NCI-H2196 treated with DMSO at 0.1 percent for 48 hours (cell line): ENCODE results near the gene FBN1.

Source experiments
- DNase-seq: peaks from one replicate; lab custom pipeline; 2025; ENCODE audit not compliant: unreplicated experiment; lab: John Stamatoyannopoulos, UW

The FBN1 gene

GRCh38 chr15:48623456-48623855 lies 22.1 kb downstream of the FBN1 start:
- DNase-seq = no peak

- DNase-seq = no peak
These were observed 23.3 kb downstream of the FBN1 start for GRCh38 chr15:48622237-48622636.

GRCh38 chr15:48619446-48619845 lies 26.1 kb downstream of the FBN1 start:
- DNase-seq = no peak

GRCh38 chr15:48617619-48618018 lies 27.9 kb downstream of the FBN1 start:
- DNase-seq = no peak

GRCh38 chr15:48616216-48616615 lies 29.3 kb downstream of the FBN1 start:
- no peak for DNase-seq

- DNase-seq = no peak
These were observed 31.5 kb downstream of the FBN1 start for GRCh38 chr15:48614051-48614450.

- DNase-seq = no peak
These were observed 36.0 kb downstream of the FBN1 start for GRCh38 chr15:48609486-48609885.

- DNase-seq = no peak
These were observed 37.7 kb downstream of the FBN1 start for GRCh38 chr15:48607846-48608245.

GRCh38 chr15:48604567-48604966 lies 40.9 kb downstream of the FBN1 start:
- DNase-seq = no peak

GRCh38 chr15:48603922-48604321 lies 41.6 kb downstream of the FBN1 start:
- no peak for DNase-seq

GRCh38 chr15:48603123-48603500 lies 42.4 kb downstream of the FBN1 start:
- DNase-seq = no peak

GRCh38 chr15:48602358-48603122 lies 43.0 kb downstream of the FBN1 start:
- DNase-seq = no peak

GRCh38 chr15:48601095-48601494 lies 44.4 kb downstream of the FBN1 start:
- DNase-seq = no peak

GRCh38 chr15:48596841-48597240 lies 48.7 kb downstream of the FBN1 start:
- no peak for DNase-seq

GRCh38 chr15:48596415-48596814 lies 49.1 kb downstream of the FBN1 start:
- no peak for DNase-seq

- no peak for DNase-seq
These were observed 49.5 kb downstream of the FBN1 start for GRCh38 chr15:48595981-48596380.

GRCh38 chr15:48592933-48593332 lies 52.6 kb downstream of the FBN1 start:
- no peak for DNase-seq

- no peak for DNase-seq
These were observed 53.2 kb downstream of the FBN1 start for GRCh38 chr15:48592221-48592731.

GRCh38 chr15:48590723-48591122 lies 54.8 kb downstream of the FBN1 start:
- no peak for DNase-seq

GRCh38 chr15:48584812-48585563 lies 60.5 kb downstream of the FBN1 start:
- DNase-seq = no peak

- no peak for DNase-seq
These were observed 61.3 kb downstream of the FBN1 start for GRCh38 chr15:48584090-48584811.
